Measurements from ENCODE around the gene ZNF143. TPM values are rescaled to one million over a fixed set of nuclear protein-coding genes. Genes with fewer than 3 reads are reported as not detected.
"Not testable (repeated sequence)": the region's sequence is repeated elsewhere in the genome, so short reads cannot be mapped to it uniquely, and the experiment has no call there.

The ZNF143 gene
- total RNA-seq, 2 donors from 2014 or later, result 34.6 to 44.4 TPM

DNA sequence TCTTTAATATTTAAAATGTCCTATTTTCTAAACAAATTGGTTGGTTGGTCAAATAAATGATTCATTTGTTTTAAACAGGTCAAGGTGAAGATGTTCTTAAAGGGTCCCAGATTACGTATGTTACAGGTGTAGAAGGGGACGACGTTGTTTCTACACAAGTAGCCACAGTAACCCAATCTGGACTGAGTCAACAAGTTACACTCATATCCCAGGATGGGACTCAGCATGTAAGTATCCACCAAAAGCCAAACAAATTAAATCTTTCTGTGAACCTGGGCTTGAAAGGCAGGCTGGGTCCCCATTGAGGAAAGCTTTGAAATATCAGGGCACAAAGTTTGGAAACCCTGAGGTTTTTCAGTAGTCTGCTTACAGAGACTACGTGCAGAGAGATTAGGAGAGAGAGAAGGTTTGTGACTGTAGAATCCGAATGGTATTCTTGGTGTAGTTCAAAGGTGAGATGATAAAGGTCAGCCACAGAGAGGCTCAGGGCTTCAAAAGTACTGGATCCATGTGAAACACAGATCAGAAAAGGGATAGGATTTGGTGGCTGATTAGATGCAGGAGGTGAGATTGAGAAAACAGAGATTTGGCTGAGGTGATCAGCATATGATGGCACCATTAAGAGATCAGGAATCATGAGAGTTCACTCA lies 51.7 kb downstream of the ZNF143 start:
- Mint-ChIP-seq H3K9me3 (peaks cover 6% of the 10 kb centered on the region), H3K36me3 (ENCODE audit: low read depth) (peaks cover 59% of the 10 kb centered on the region), H3K27ac (no peak overlapping the region), H3K27me3 (ENCODE audit: insufficient read depth) (no peaks in the 10 kb centered on the region), H3K4me3 (no peak overlapping the region), H3K4me1 (peaks cover 15% of the 10 kb centered on the region)
- Histone ChIP-seq H3K9ac (ENCODE audit: extremely low read depth, low read length, poor library complexity, severe bottlenecking) (no peak overlapping the region), H3K36me3 (ENCODE audit: control insufficient read depth, insufficient read depth, low read length) (peaks cover 62% of the 10 kb centered on the region), H3K27ac (ENCODE audit: low read depth, low read length) (no peak overlapping the region), H3K27me3 (ENCODE audit: control insufficient read depth, insufficient read depth, low read length, poor library complexity, severe bottlenecking) (no peaks in the 10 kb centered on the region), H3K9me3 (ENCODE audit: control insufficient read depth, low read length) (peaks cover 9% of the 10 kb centered on the region), H3K4me3 (ENCODE audit: low read length) (no peak overlapping the region), H3K4me1 (ENCODE audit: control insufficient read depth, insufficient read depth, low read length) (peaks cover 3% of the 10 kb centered on the region)
- DNase-seq, result no peak
- TF ChIP-seq, protein P1, sequence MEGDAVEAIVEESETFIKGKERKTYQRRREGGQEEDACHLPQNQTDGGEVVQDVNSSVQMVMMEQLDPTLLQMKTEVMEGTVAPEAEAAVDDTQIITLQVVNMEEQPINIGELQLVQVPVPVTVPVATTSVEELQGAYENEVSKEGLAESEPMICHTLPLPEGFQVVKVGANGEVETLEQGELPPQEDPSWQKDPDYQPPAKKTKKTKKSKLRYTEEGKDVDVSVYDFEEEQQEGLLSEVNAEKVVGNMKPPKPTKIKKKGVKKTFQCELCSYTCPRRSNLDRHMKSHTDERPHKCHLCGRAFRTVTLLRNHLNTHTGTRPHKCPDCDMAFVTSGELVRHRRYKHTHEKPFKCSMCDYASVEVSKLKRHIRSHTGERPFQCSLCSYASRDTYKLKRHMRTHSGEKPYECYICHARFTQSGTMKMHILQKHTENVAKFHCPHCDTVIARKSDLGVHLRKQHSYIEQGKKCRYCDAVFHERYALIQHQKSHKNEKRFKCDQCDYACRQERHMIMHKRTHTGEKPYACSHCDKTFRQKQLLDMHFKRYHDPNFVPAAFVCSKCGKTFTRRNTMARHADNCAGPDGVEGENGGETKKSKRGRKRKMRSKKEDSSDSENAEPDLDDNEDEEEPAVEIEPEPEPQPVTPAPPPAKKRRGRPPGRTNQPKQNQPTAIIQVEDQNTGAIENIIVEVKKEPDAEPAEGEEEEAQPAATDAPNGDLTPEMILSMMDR (conservative IDR thresholded peaks at IDR 0.05), result no peak
- 90 to 95% methylated on average over 5 of the region's 5 CpGs for WGBS, 2 experiments (ENCODE audit: insufficient coverage in 1 of 2, insufficient read length in 1 of 2)

DNA sequence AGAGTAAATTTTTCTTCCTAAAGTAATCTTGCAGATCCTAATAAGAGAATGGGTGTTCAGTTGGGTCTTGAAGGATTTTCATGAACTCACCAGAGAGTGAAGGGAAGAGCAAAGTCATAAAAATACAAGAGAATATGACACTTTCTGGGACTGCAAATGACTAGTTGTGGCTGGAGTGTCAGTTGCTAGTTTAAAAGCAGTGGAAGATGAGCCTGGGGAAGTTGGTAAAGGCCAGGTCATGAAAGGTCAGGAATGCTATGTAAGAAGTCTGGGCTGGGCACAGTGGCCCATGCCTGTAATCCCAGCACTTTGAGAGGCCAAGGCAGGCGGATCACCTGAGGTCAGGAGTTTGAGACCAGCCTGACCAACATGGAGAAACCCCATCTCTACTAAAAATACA lies 53.8 kb downstream of the ZNF143 start:
- H3K27ac Mint-ChIP-seq, result not testable (repeated sequence)
- H3K36me3 Mint-ChIP-seq (ENCODE audit: low read depth), result peaks cover 69% of the 10 kb centered on the region

DNA sequence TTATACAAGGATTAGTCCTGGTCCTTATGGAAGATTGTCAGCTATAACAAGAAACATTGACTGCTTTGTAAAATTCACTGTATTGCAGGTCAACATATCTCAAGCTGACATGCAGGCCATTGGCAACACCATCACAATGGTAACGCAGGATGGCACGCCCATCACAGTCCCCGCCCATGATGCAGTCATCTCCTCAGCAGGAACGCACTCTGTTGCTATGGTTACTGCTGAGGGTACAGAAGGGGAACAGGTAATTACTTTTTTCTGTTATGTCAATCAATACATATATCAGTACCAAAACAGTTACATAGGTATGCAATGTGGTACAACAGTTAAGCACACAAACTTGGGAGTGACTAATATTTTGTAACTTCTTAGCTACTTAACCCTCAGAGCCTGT lies 55.3 kb downstream of the ZNF143 start:
- peaks cover 9% of the 10 kb centered on the region for H3K9me3 ChIP-seq (ENCODE audit: control insufficient read depth, low read length)
- TF ChIP-seq, protein P1 (conservative IDR thresholded peaks at IDR 0.05), result no peak
- 90 to 96% methylated on average over 3 to 4 of the region's 4 CpGs for WGBS, 2 experiments (ENCODE audit: insufficient coverage in 1 of 2, insufficient read length in 1 of 2)
- H3K27ac Mint-ChIP-seq, result no peak overlapping the region
- H3K4me1 Mint-ChIP-seq, result peaks cover 7% of the 10 kb centered on the region
- peaks cover 67% of the 10 kb centered on the region for H3K36me3 Mint-ChIP-seq (ENCODE audit: low read depth)
- H3K9ac ChIP-seq (ENCODE audit: extremely low read depth, low read length, poor library complexity, severe bottlenecking), result no peak overlapping the region
- DNase-seq, result peak; percentile 76
- H3K27me3 ChIP-seq (ENCODE audit: control insufficient read depth, insufficient read depth, low read length, poor library complexity, severe bottlenecking), result no peaks in the 10 kb centered on the region
- H3K4me3 Mint-ChIP-seq, result no peak overlapping the region
- no peak overlapping the region for H3K4me3 ChIP-seq (ENCODE audit: low read length)
- no peaks in the 10 kb centered on the region for H3K27me3 Mint-ChIP-seq (ENCODE audit: insufficient read depth)
- H3K9me3 Mint-ChIP-seq, result peaks cover 6% of the 10 kb centered on the region
- no peak overlapping the region for H3K27ac ChIP-seq (ENCODE audit: low read depth, low read length)
- H3K4me1 ChIP-seq (ENCODE audit: control insufficient read depth, insufficient read depth, low read length), result peaks cover 3% of the 10 kb centered on the region
- peaks cover 51% of the 10 kb centered on the region for H3K36me3 ChIP-seq (ENCODE audit: control insufficient read depth, insufficient read depth, low read length)

More for the DNA sequence above, 53.8 kb downstream of the ZNF143 start:
- not testable (repeated sequence) for H3K4me3 ChIP-seq (ENCODE audit: low read length); DNase-seq; H3K4me3 Mint-ChIP-seq; H3K4me1 ChIP-seq (ENCODE audit: control insufficient read depth, insufficient read depth, low read length); H3K27ac ChIP-seq (ENCODE audit: low read depth, low read length); H3K9me3 Mint-ChIP-seq; H3K9me3 ChIP-seq (ENCODE audit: control insufficient read depth, low read length); H3K27me3 ChIP-seq (ENCODE audit: control insufficient read depth, insufficient read depth, low read length, poor library complexity, severe bottlenecking); H3K27me3 Mint-ChIP-seq (ENCODE audit: insufficient read depth); H3K9ac ChIP-seq (ENCODE audit: extremely low read depth, low read length, poor library complexity, severe bottlenecking)
- peaks cover 11% of the 10 kb centered on the region for H3K4me1 Mint-ChIP-seq
- WGBS, 2 experiments (ENCODE audit: insufficient coverage in 1 of 2, insufficient read length in 1 of 2), result no CpG with 5 or more reads among the region's 1 CpG
- peaks cover 55% of the 10 kb centered on the region for H3K36me3 ChIP-seq (ENCODE audit: control insufficient read depth, insufficient read depth, low read length)
